Adrenal gland (tissue), 12 donors: ENCODE measurements around the gene ZDHHC14. TPM values are rescaled to one million over a fixed set of nuclear protein-coding genes. Genes with fewer than 3 reads are reported as not detected.

Experiments
- DNase-seq, 7 donors: peaks; one replicate each; pipeline ENCODE4 v3.0.0-alpha.2; 2019 to 2020
- H3K27ac ChIP-seq, 5 donors: fragments of 200-600 bp; sonication (generic) in 4 of 5; 1 replicate in 3 of 5; 2 replicates in 2 of 5; pipeline versions ENCODE4 v1.5.1 to v1.8.0; 2016 to 2020; ENCODE audit warnings: mild to moderate bottlenecking in 1 of 5
- H3K27me3 ChIP-seq: fragments of 200-600 bp; 2 replicates; pipeline ENCODE4 v1.8.0; 2021
- H3K36me3 ChIP-seq, 2 donors: fragments of 200-600 bp; replicated peaks in 1 of 2; 1 replicate in 1 of 2; 2 replicates in 1 of 2; pipeline versions ENCODE4 v1.5.1 to v1.8.0; 2018 to 2022
- H3K4me1 ChIP-seq, 2 donors: fragments of 200-600 bp; replicated peaks in 1 of 2; 1 replicate in 1 of 2; 2 replicates in 1 of 2; pipeline versions ENCODE4 v1.5.1 to v1.8.0; 2018 to 2021
- H3K4me3 ChIP-seq, 4 donors: fragments of 200-600 bp; sonication (generic) in 3 of 4; one replicate each; pipeline ENCODE4 v1.5.1; 2016 to 2018
- H3K9me3 ChIP-seq, 3 donors: fragments of 200-600 bp; sonication (generic) in 1 of 3; replicated peaks in 1 of 3; 1 replicate in 2 of 3; 2 replicates in 1 of 3; pipeline versions ENCODE4 v1.5.1 to v1.8.0; 2016 to 2021
- POLR2A ChIP-seq, 2 donors: fragments of 450-650 bp; IDR thresholded peaks; one replicate each; pipeline ENCODE4 v1.6.1; 2017; ENCODE audit warnings: antibody characterized with exemption in 2 of 2, mild to moderate bottlenecking in 2 of 2, moderate library complexity in 1 of 2
- WGBS, 4 donors: extraction: QIAGEN DNeasy Blood & Tissue Kit in 2 of 4; methylation state at CpG; one replicate each; pipeline versions ENCODE4 v1.1.5 to v1.1.7; 2013 to 2017; 5-methylcytosine and 5-hydroxymethylcytosine counted together
- intact Hi-C, 2 donors: fragments of 100-400 bp; cut with DNase I; formaldehyde crosslinking; loops; one replicate each; pipeline versions ENCODE4 v1.14.1 to v1.15.0; 2022 to 2023
- polyA plus RNA-seq, 3 donors: library from polyadenylated mRNA; stranded (reverse); fragments of 200-250 nt in 2 of 3; fragments of 350-450 nt in 1 of 3; fragmentation: Illumina TruSeq in 1 of 3; extraction: RNeasy Lipid Tissue Mini Kit (QIAGEN cat#74804) in 1 of 3; gene quantifications; one replicate each; pipeline ENCODE4 v1.2.3, GENCODE V29; 2013 to 2014
- total RNA-seq, 9 donors: library from RNA; depleted of rRNA in 4 of 9; stranded (reverse); fragments of >200 nt in 4 of 9; fragments of 120-200 nt in 1 of 9; fragmentation: NEBNext Ultra II Directional in 1 of 9; extraction: Animal tissue kit (Norgen Biotek cat#: 25700) in 1 of 9; gene quantifications; one replicate each; pipeline versions ENCODE4 v1.1.0 to v1.2.4, GENCODE V29; 2013 to 2023
- TF ChIP-seq, protein P1 (sequence below), 6 experiments: fragments of 450-650 bp in 4 of 6; fragments of 200-600 bp in 2 of 6; sonication (generic) in 1 of 6; IDR thresholded peaks; 1 replicate in 5 of 6; 2 replicates in 1 of 6; pipeline versions ENCODE4 v1.5.1 to v1.8.0; 2016 to 2021; ENCODE audit warnings: antibody characterized with exemption in 6 of 6, mild to moderate bottlenecking in 2 of 6, moderate library complexity in 1 of 6
- donor health status: healthy with polysubstance abuse.
- donor health status: Bipolar disorder and iron deficiency.
- donor health status: DM: yes; HTN: yes; CAD: no.
- donor health status: DM: no; HTN: no; CAD: no.
- donor health status: DM: no; HTN: no; CAD: no.
- donor health status: DM: yes; HTN: yes; CAD: no.

The ZDHHC14 gene
- total and polyA plus RNA-seq, 12 donors = 3.8 to 14.3 (median 8.8) TPM

DNA sequence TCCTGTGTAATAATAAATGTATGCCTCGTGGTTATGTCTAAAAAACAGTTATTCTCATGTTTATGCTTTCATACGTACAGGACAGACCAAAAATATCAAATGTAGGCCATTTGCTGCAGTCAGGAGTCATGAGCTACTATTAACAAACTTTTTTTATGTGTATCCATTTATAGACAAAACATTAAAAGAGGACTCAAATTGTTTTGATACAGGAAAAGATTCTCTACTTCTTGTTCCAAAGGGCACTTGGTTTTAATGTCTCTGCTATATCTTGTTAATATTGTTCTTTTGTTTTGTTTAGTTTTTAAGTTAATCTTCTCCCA is 155.2 kb downstream of the ZDHHC14 start:
- intact Hi-C loops = no loop called here
- no peak for DNase-seq
- TF ChIP-seq POLR2A (IDR thresholded peaks at IDR 0.05) = no peak
- TF ChIP-seq, protein P1, sequence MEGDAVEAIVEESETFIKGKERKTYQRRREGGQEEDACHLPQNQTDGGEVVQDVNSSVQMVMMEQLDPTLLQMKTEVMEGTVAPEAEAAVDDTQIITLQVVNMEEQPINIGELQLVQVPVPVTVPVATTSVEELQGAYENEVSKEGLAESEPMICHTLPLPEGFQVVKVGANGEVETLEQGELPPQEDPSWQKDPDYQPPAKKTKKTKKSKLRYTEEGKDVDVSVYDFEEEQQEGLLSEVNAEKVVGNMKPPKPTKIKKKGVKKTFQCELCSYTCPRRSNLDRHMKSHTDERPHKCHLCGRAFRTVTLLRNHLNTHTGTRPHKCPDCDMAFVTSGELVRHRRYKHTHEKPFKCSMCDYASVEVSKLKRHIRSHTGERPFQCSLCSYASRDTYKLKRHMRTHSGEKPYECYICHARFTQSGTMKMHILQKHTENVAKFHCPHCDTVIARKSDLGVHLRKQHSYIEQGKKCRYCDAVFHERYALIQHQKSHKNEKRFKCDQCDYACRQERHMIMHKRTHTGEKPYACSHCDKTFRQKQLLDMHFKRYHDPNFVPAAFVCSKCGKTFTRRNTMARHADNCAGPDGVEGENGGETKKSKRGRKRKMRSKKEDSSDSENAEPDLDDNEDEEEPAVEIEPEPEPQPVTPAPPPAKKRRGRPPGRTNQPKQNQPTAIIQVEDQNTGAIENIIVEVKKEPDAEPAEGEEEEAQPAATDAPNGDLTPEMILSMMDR (IDR thresholded peaks at IDR 0.05) = no peak

DNA sequence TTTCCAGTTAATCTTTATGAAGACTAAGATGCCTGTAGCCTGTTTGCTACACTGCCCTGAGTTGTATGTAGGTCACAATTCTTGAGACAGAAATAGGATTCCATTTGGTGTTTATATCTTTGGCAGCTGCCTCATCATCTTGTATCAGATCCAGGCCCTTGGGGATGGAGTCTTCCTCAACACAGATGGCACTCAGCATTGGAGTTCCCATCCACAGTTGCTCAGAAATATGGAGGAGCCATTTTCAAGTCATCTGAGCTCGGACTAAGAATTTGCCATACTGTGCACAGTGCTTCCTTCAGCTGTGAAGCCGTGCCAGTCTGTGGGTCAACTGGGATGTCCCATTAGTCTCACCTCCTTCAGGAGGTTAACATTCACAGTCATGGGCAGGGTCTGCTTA is 156.6 kb downstream of the ZDHHC14 start:
- H3K27ac ChIP-seq = no peak overlapping the region
- intact Hi-C loops = no loop called here
- DNase-seq = peak in 1 of 7 donors; percentile 15
- no peaks in the 10 kb centered on the region for H3K9me3 ChIP-seq
- no peaks in the 10 kb centered on the region for H3K27me3 ChIP-seq
- no peak overlapping the region for H3K4me3 ChIP-seq
- 90 to 97% (median 94%) methylated on average over 2 of the region's 2 CpGs for WGBS, 4 donors
- peaks cover 16 to 25% of the 10 kb centered on the region in 2 donors for H3K4me1 ChIP-seq
- TF ChIP-seq, protein P1 (IDR thresholded peaks at IDR 0.05) = no peak
- TF ChIP-seq POLR2A (IDR thresholded peaks at IDR 0.05) = no peak
- H3K36me3 ChIP-seq = no peaks in the 10 kb centered on the region

More for the DNA sequence above, 155.2 kb downstream of the ZDHHC14 start:
- Histone ChIP-seq H3K9me3 (no peaks in the 10 kb centered on the region), H3K4me3 (no peak overlapping the region), H3K4me1 (peaks cover 16 to 25% of the 10 kb centered on the region in 2 donors), H3K27me3 (no peaks in the 10 kb centered on the region), H3K27ac (peak overlapping the region in 2 of 5 donors; percentile 55 to 67), H3K36me3 (no peaks in the 10 kb centered on the region)
- 21 to 27% (median 24%) methylated on average over 2 of the region's 2 CpGs for WGBS, 4 donors

DNA sequence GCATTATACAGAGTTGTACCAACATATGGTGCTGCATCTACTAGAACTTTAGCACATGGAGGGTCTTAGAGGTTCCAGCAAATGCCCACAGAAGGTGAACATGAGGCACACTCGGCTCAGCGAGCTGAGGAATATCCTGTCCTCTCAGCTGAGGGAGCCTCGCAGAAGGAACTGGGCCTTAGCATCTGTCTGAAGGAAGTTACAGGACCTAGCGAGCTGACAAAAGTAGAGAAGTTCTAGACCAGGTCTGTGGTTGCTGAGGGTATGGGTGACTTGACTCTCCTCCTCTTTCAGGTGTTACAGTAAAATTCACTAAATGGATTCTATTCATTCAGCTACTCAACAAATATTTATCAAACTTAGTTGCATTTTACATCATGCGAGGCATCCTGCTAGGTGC is 157.2 kb downstream of the ZDHHC14 start:
- TF ChIP-seq POLR2A (IDR thresholded peaks at IDR 0.05) = no peak
- TF ChIP-seq, protein P1 (IDR thresholded peaks at IDR 0.05) = no peak
- WGBS, 4 donors = 67 to 87% (median 81%) methylated on average over 5 of the region's 5 CpGs
- Histone ChIP-seq H3K9me3 (no peaks in the 10 kb centered on the region), H3K27me3 (no peaks in the 10 kb centered on the region), H3K4me1 (peaks cover 16 to 25% of the 10 kb centered on the region in 2 donors), H3K36me3 (no peaks in the 10 kb centered on the region), H3K4me3 (no peak overlapping the region), H3K27ac (no peak overlapping the region)
- DNase-seq = peak in 1 of 7 donors; percentile 38
- intact Hi-C loops = no loop called here

DNA sequence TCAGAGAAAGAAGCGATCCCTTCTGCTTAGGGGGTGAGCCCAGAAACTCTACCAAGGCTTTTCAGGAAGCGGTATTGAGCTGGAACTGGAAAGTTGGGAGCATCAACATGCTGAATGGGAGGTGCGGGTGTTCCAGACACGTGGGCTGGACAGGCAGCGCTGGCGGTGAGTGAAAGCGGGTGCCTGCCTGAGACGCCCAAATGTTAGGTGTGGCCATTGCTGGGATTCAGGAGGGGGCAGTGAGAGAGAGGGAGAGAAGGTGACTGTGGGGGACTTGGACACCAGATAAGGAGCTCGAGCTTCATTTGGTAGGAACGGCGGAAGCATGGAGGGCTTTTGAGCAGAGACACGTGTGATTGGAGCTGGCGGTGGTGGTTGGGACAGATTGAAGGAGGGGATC is 157.7 kb downstream of the ZDHHC14 start:
- Histone ChIP-seq H3K27me3 (no peaks in the 10 kb centered on the region), H3K36me3 (no peaks in the 10 kb centered on the region), H3K4me3 (no peak overlapping the region), H3K4me1 (peaks cover 16 to 25% of the 10 kb centered on the region in 2 donors), H3K27ac (no peak overlapping the region), H3K9me3 (no peaks in the 10 kb centered on the region)
- TF ChIP-seq POLR2A (IDR thresholded peaks at IDR 0.05) = no peak
- TF ChIP-seq, protein P1 (IDR thresholded peaks at IDR 0.05) = no peak
- peak in 1 of 7 donors; percentile 29 for DNase-seq
- intact Hi-C loops = no loop called here
- WGBS, 4 donors = 90 to 98% (median 95%) methylated on average over 13 of the region's 13 CpGs
